Astrocyte (in vitro differentiated cells and primary cell): ENCODE data around the gene KRT7.

Source experiments
- CTCF ChIP-seq: IDR thresholded peaks from 2 replicates; pipeline ENCODE4 v1.5.1; 2011; ENCODE audit warnings: low read depth, mild to moderate bottlenecking, inconsistent platforms, low read length, moderate library complexity; ENCODE audit not compliant: insufficient read depth
- EZH2 ChIP-seq: IDR thresholded peaks from 2 replicates; pipeline ENCODE4 v1.6.1; 2012; ENCODE audit warnings: mild to moderate bottlenecking, low read length, inconsistent platforms; ENCODE audit not compliant: insufficient read depth

- TF ChIP-seq CTCF (no peak), EZH2 (no peak)
These were observed 41.6 kb downstream of the KRT7 start, which contains the start of gene KRT86 for GRCh38 chr12:52274521-52275120.
